Mammary microvascular endothelial cell (primary cell): ENCODE measurements around the gene TM9SF1. TPM values are rescaled to one million over a fixed set of nuclear protein-coding genes. Genes with fewer than 3 reads are reported as not detected.

ENCODE experiments used
- total RNA-seq: library from RNA; depleted of rRNA; stranded (reverse); fragments of >200 nt; gene quantifications from 2 replicates; pipeline ENCODE4 v1.2.3, GENCODE V29; 2015

Gene TM9SF1
- total RNA-seq, 1 donor from 2014 or later = 57.7 TPM

Other genes with a start within 250 kb of the TM9SF1 start
- 54.6 and 64.4 TPM in 2 replicates for gene DHRS4, start 241.7 kb downstream of the TM9SF1 start, total RNA-seq
- 16.9 and 24.7 TPM in 2 replicates for gene DHRS4L2, start 206.5 kb downstream of the TM9SF1 start, total RNA-seq
- gene CARMIL3, start 143.4 kb downstream of the TM9SF1 start, total RNA-seq = 0.05 TPM in 1 of 2 replicates, not detected in the other
- not detected in 2 replicates for gene CPNE6, start 123.9 kb downstream of the TM9SF1 start, total RNA-seq
- gene PCK2, start 101.1 kb downstream of the TM9SF1 start, total RNA-seq = 7.9 and 24.3 TPM in 2 replicates
- gene DCAF11, start 80.7 kb downstream of the TM9SF1 start, total RNA-seq = 43.6 and 46.1 TPM in 2 replicates
- 0.74 and 1.3 TPM in 2 replicates for gene NRL, start 80.5 kb downstream of the TM9SF1 start, total RNA-seq
- gene FITM1, start 64.8 kb downstream of the TM9SF1 start, total RNA-seq = 0.10 TPM in 1 of 2 replicates, not detected in the other
- gene PSME1, start 59.2 kb downstream of the TM9SF1 start, total RNA-seq = 311 and 318 TPM in 2 replicates
- gene EMC9, start 53.9 kb downstream of the TM9SF1 start, total RNA-seq = 15.7 and 22.2 TPM in 2 replicates
- 179 and 201 TPM in 2 replicates for gene PSME2, start 48.8 kb downstream of the TM9SF1 start, total RNA-seq
- gene RNF31, start 47.9 kb downstream of the TM9SF1 start, total RNA-seq = 41.4 and 59.8 TPM in 2 replicates
- 55.8 and 57.5 TPM in 2 replicates for gene IRF9, start 34.2 kb downstream of the TM9SF1 start, total RNA-seq
- 14.8 and 16.6 TPM in 2 replicates for gene REC8, start 23.4 kb downstream of the TM9SF1 start, total RNA-seq
- gene IPO4, start 6.6 kb downstream of the TM9SF1 start, total RNA-seq = 61.1 and 67.6 TPM in 2 replicates
- not detected in 2 replicates for gene TSSK4, start 10.3 kb upstream of the TM9SF1 start, total RNA-seq
- gene CHMP4A, start 18.0 kb upstream of the TM9SF1 start, total RNA-seq = 44.2 and 49.3 TPM in 2 replicates
- 15.8 and 15.9 TPM in 2 replicates for gene MDP1, start 20.6 kb upstream of the TM9SF1 start, total RNA-seq
- 259 and 294 TPM in 2 replicates for gene NEDD8, start 36.9 kb upstream of the TM9SF1 start, total RNA-seq
- 66.4 and 67.7 TPM in 2 replicates for gene GMPR2, start 37.5 kb upstream of the TM9SF1 start, total RNA-seq
- 72.0 and 90.4 TPM in 2 replicates for gene TINF2, start 47.2 kb upstream of the TM9SF1 start, total RNA-seq
- gene TGM1, start 67.7 kb upstream of the TM9SF1 start, total RNA-seq = 0.27 and 2.1 TPM in 2 replicates
- gene RABGGTA, start 76.2 kb upstream of the TM9SF1 start, total RNA-seq = 33.1 and 48.0 TPM in 2 replicates
- 25.0 and 29.0 TPM in 2 replicates for gene DHRS1, start 104.3 kb upstream of the TM9SF1 start, total RNA-seq
- 25.0 and 27.2 TPM in 2 replicates for gene NOP9, start 104.4 kb upstream of the TM9SF1 start, total RNA-seq
- gene CIDEB, start 112.5 kb upstream of the TM9SF1 start, total RNA-seq = 14.5 and 19.0 TPM in 2 replicates
- 3.9 and 5.0 TPM in 2 replicates for gene LTB4R2, start 114.7 kb upstream of the TM9SF1 start, total RNA-seq
- gene LTB4R, start 116.1 kb upstream of the TM9SF1 start, total RNA-seq = 12.9 and 16.3 TPM in 2 replicates
- 21.3 and 26.8 TPM in 2 replicates for gene ADCY4, start 139.6 kb upstream of the TM9SF1 start, total RNA-seq
- 2.3 and 4.4 TPM in 2 replicates for gene RIPK3, start 144.6 kb upstream of the TM9SF1 start, total RNA-seq
- gene NFATC4, start 172.7 kb upstream of the TM9SF1 start, total RNA-seq = 4.1 and 9.0 TPM in 2 replicates
- 4.8 and 5.5 TPM in 2 replicates for gene NYNRIN, start 203.6 kb upstream of the TM9SF1 start, total RNA-seq
- 0.20 and 2.2 TPM in 2 replicates for gene CBLN3, start 234.2 kb upstream of the TM9SF1 start, total RNA-seq
- gene KHNYN, start 234.5 kb upstream of the TM9SF1 start, total RNA-seq = 27.6 and 31.2 TPM in 2 replicates
- gene SDR39U1, start 247.3 kb upstream of the TM9SF1 start, total RNA-seq = 18.0 and 18.9 TPM in 2 replicates